Putamen (tissue), 1 donor: Measurements from ENCODE around the gene HOXB6.

Experiments
- DNase-seq: peaks from one replicate; pipeline ENCODE4 v3.0.0-alpha.2; 2016; ENCODE audit warnings: low spot score

HOXB6 gene

DNA sequence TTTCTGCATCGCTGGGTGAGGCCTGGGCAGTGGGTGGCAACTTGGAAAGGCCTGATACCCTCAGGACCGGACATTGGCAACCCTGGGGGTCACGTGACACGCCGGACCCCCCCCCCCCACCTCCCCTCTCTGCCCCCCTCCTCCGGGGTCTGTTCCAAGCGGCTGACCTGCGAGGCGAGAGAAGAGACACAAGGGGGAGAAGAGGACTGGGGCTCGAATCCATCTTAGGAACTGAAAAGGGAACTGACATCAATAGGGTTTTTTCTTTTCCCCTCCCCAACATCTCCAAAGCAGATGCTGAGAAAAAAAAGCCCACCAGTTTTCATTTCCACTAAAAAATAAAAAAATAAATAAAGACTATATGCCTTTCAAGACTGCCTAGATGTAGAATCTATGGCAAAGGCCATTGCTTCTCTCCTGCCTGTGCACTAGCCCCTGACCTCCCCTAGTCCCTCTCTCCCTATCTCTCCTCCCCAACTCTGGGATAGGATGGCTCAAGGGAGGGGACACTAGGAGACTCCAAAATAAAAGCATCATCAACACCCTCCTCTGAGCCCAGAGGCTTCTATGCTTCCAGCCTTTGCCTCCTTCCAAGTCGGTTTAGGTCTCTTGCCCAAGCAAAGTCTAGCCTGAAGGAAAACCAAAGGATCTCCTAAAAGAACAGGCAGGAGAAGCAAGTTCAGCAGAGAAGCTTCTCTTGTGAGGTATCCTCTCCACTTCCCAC, 52.2 kb downstream of the HOXB6 start:
- DNase-seq, result no peak

DNA sequence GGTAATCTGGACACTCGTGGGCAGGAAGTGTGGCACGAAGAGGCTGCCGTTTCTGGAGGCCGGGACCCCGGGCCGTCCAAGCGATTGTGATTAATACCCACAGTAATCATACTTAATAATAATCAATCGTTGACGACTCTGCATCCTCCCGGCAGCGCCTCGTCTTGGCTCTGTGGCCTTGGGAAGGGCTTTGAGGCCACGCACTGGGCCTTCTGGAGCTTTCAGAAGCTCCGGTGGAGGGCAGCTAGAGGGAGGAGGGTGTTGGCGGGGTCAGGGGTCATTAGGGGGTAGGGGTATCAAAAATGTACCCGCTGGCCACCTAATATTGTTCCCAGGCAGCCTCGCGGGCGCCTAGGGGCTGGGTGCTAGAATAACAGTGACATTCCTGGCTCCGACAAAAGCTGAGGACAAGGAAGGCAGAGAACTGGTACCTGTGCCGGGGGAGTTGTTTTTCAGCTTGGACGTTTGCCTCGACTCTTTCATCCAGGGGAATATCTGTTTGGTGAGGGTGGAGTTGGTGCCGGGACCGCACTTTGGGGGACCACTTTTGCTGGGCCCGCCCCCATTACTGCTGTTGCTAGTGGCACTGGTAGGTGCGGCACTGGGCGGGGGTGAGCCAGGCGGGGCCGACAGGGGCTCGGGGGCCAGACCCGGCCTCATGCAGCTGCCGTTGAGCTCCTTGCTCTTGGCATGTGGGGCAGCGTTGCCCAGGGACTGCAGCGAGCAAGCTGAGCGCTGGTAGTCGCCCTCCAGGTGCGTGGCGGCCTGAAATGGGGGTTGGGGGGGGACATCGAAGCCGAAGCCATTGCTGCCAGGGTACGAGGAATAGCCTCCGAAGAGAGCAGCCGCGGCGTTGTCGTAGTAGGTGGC, 53.0 kb downstream of the HOXB6 start:
- DNase-seq, result no peak

GRCh38 chr17:48551214-48551555, 53.6 kb downstream of the HOXB6 start:
- no peak for DNase-seq

DNA sequence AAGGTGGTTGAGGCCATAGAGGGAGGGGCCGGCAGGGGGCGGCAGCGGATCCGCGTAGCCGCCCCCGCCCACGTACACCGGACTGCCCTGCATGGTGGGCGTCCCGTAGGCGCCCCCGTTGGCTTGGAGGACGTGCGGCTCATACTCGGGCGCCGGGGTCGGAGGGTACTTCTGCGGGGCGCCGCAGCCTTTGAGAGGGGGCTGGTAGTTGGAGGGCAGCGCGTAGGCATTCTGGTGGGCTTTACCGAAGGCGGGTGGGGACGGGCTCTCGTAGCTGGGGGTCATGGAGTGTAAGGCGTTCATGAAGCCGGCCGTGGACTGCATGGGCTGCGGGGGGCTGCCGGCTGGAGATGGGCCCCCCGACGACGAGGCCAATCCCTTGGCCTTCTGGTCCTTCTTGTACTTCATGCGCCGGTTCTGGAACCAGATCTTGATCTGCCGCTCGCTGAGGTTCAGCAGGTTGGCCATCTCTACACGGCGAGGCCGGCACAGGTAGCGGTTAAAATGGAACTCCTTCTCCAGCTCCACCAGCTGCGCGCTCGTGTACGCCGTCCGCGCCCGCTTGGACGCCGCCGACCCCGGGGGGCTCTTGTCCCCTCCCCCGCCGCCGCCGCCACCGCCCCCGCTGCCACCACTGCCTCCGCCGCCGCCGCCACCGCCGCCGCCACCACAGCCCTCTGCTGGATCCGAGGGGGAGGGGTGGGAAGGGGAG, 54.1 kb downstream of the HOXB6 start:
- no peak for DNase-seq

DNA sequence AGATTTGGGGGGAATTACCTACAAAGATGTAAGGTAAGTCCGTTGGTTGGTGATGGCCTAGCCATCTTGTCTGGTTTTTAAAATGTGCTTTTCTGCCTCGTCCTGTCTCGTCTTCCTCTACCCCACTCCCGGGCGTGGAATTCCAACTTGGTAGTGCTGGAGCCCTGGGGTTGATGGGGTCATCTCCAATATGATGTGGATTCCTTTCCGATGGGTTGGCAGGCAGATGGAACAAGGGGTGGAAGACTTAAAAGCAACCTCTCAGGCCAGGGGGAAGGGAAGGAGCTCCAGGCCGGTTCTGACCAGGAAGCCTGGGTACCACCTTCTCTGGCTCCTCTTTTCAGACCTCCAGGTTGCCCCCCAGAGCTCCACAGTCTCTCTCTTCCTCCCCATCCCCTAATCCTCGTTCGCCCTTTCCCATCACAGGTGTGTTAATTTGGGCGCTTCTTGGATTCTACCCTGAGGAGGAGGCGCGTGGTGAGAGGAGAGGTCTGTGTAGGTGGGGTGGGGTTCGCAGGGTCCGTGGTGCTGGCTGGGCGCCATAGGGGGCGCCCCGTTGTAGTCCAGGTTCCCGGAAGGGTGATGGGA, 54.8 kb downstream of the HOXB6 start:
- no peak for DNase-seq

GRCh38 chr17:48549281-48549630, 55.5 kb downstream of the HOXB6 start:
- no peak for DNase-seq

DNA sequence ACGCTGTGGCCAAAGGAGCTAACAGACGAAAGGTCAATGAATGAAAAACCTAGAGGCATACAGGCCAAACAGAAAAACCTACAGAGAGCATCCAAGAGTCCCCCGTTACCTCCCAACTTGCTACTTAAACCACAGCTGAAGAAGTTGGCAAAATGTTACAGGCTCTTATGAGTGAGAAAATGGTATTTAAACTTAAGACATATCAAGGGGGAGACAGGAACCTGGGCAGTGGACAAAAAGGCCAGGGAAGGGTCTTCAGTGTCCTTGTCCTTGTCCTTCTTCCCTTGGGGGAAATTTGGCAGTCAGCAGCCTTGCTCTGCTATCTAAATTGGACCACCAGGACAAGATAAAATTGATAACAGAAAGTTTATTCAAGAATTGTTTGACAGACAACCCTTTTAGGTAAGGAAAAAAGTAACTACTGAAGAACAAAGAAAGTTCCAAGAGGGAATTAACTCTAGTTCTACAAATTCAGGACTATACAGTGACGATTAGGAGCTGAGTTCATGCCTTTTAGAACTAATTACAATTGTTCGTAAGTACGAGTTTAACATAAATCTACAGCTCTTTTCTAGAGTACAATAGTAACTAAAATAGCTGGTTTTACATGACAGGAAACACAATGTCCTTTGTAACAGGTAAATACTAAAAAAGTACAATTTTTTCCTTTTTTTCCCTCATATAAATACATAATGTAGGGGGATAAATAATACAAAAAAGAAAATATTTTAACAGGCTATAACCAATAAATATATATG, 56.1 kb downstream of the HOXB6 start:
- DNase-seq, result no peak

DNA sequence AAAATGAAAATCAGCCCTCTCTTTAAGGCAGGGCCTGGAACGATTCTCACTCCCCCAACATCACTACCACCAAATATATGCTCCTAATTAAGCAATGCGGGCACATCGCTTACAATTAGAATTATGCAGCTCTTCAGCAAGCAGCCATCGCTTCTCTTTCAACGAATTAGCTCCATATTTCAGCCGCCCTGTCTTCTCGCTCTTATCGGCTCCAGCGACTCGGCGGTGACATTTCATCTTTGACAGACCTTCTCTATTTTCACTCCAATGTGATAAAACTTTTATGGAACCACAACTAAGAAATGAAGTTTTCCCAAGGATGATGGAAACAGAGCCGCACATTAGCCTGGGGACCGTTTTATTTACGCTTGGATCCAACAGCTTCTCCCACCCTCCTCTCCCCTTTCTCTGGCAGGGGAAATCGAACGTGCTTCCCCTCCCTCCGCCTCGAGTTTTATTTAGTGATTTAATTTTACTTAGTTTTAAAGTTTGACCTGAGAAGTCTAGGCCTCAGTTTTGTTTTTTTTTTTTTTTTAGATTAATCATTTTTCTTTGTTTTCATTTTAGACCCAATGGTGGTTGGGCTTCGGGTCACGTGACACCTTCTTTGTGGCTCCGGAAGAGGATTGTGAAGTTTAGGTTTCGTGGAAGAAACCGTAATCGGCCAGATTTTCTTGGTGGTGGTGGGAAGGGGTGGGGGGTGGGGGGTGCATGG, 56.8 kb downstream of the HOXB6 start:
- DNase-seq, result no peak

DNA sequence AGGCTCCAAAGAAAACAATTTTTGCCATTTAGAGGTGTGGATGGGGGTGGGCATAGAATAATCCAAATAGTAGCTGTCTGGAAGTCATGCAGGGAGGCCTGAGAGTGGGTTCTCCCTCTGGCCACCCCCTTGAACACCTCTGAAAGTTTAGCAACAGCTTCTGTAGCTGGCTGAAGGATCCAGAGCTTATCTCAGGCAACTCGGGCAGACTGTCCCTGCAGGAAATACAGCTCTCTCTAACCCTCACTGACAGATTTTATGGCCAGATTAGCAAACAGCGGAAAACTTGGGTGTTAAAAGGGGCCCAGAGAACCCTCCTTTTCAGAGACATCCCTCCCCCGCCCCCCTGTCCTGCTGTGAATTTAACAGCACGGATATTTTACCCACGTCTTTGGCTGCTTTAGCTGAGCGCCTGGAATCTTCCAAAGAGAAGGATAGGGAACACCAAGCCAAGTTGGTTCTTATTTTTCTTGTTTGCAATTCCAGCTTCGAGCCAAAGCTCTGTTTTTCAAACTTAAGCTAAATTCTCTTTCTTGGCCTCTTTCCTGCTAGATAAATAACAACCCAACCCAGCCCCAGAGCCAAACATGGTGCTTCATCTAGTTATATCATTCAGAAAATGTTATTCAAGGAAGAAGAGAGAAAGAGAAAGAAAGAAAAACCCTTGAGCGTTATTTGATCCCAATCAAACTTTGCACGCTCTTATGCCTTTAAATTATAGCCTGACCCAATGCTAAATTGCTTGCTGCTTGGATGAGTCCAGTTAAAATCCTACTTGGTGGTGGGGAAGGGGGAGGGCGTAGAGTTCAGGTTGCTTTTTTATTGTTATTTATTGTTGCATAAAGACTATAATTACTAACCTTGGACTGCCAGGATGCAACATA, 57.6 kb downstream of the HOXB6 start:
- no peak for DNase-seq

- no peak for DNase-seq
Observed at GRCh38 chr17:48546137-48546923, 58.5 kb downstream of the HOXB6 start.
